Stimulated activated CD4-positive, alpha-beta T cell treated with anti-CD3 and anti-CD28 coated beads, Interleukin-2, amount 100 ng/mL, for 24 hours (primary cell): ENCODE measurements around the gene TK1.
"Not testable (repeated sequence)": the region's sequence is repeated elsewhere in the genome, so short reads cannot be mapped to it uniquely, and the experiment has no call there.

ENCODE experiments used
- DNase-seq, 2 donors: peaks; one replicate each; pipeline ENCODE4 v3.0.0-alpha.2; 2020

Gene TK1

GRCh38 chr17:78175643-78175981 is 11.2 kb downstream of the TK1 start:
- no peak for DNase-seq

- DNase-seq, result no peak
Observed at GRCh38 chr17:78174870-78175642, 11.8 kb downstream of the TK1 start.

- DNase-seq, result no peak
Observed at GRCh38 chr17:78174346-78174869, 12.4 kb downstream of the TK1 start.

- DNase-seq, result no peak
Observed at GRCh38 chr17:78173097-78173715, 13.6 kb downstream of the TK1 start.

- DNase-seq, result no peak
Observed at GRCh38 chr17:78172249-78173051, 14.4 kb downstream of the TK1 start.

- DNase-seq, result not testable (repeated sequence)
Observed at GRCh38 chr17:78171591-78172248, 15.1 kb downstream of the TK1 start.

- DNase-seq, result no peak
Observed at GRCh38 chr17:78170692-78171590, 15.9 kb downstream of the TK1 start.

GRCh38 chr17:78168903-78169793 is 17.7 kb downstream of the TK1 start:
- DNase-seq, result peak; percentile 61 to 74

GRCh38 chr17:78168242-78168902 is 18.5 kb downstream of the TK1 start, which contains the start of gene SYNGR2:
Gene SYNGR2, plus strand, starts transcription at chr17:78168581. Its CDS starts 36 bp downstream, at chr17:78168617.
- peak; percentile 89 to 92 for DNase-seq

- no peak for DNase-seq
Observed at GRCh38 chr17:78166416-78166815, 20.4 kb downstream of the TK1 start.

GRCh38 chr17:78164748-78165607 is 21.9 kb downstream of the TK1 start:
- no peak for DNase-seq

- no peak for DNase-seq
Observed at GRCh38 chr17:78163881-78164747, 22.7 kb downstream of the TK1 start.

- DNase-seq, result no peak
Observed at GRCh38 chr17:78159575-78160158, 27.2 kb downstream of the TK1 start.

- DNase-seq, result no peak
Observed at GRCh38 chr17:78154903-78155811, 31.7 kb downstream of the TK1 start.

- no peak for DNase-seq
Observed at GRCh38 chr17:78151514-78152008, 35.3 kb downstream of the TK1 start.

- DNase-seq, result no peak
Observed at GRCh38 chr17:78148286-78149016, 38.4 kb downstream of the TK1 start.
